ENCODE measurements around the gene RILPL2. TPM values are rescaled to one million over a fixed set of nuclear protein-coding genes. Genes with fewer than 3 reads are reported as not detected.

Gene RILPL2
- polyA plus RNA-seq, 3 donors: 19.3 to 25.1 (median 21.0) TPM

DNA sequence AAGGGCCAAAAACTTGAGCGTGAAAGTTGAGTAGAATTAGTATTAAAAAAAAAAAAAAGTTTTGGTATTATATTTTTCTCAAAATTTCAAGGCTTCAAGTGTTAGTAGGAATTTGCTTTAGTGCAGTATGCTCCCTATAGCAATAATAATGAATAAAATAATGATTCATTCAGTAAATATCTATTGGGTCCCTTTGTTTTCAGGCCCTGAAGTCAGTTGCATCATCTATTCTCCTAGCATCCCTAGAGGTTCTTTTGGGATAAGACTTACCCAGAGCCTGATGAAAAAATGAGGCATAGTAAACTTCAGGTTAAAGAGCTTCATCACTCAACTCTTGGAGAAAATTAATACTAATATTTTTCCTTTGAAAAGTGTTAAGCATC lies 51.5 kb downstream of the RILPL2 start:
- Histone ChIP-seq H3K4me2 (replicated peaks; ENCODE audit: extremely low read depth, low read length, poor library complexity, severe bottlenecking) (peak overlapping the region; percentile 100), H3K79me2 (ENCODE audit: insufficient read depth, low read length) (peaks cover 51% of the 10 kb centered on the region), H3K9ac (ENCODE audit: insufficient read depth, low read length, poor library complexity, severe bottlenecking) (no peak overlapping the region), H2AFZ (ENCODE audit: insufficient read depth, low read depth, low read length, poor library complexity, severe bottlenecking) (peak overlapping the region; percentile 94), H3K27me3 (ENCODE audit: control insufficient read depth in 2 of 2, insufficient read depth in 2 of 2, low read length in 2 of 2) (no peaks in the 10 kb centered on the region), H4K20me1 (ENCODE audit: insufficient read depth, low read length) (peaks cover 3% of the 10 kb centered on the region), H3K4me3 (replicated peaks in 1 of 3; ENCODE audit: low read depth in 2 of 3, low read length in 3 of 3) (peak overlapping the region in 1 of 3 experiments; percentile 87), H3K36me3 (replicated peaks in 1 of 2; ENCODE audit: control insufficient read depth in 1 of 2, insufficient read depth in 2 of 2, low read length in 2 of 2) (no peaks in the 10 kb centered on the region), H3K9me3 (replicated peaks in 1 of 2; ENCODE audit: control insufficient read depth in 1 of 2, insufficient read depth in 1 of 2, low read length in 2 of 2) (no peaks in the 10 kb centered on the region), H3K27ac (ENCODE audit: low read depth in 1 of 2, low read length in 2 of 2) (no peak overlapping the region), H3K4me1 (ENCODE audit: control insufficient read depth in 1 of 2, insufficient read depth in 2 of 2, low read length in 2 of 2) (peaks cover 31 to 37% of the 10 kb centered on the region in 2 donors)
- Mint-ChIP-seq H3K36me3 (no peaks in the 10 kb centered on the region), H3K4me1 (peaks cover 29% of the 10 kb centered on the region), H3K27me3 (ENCODE audit: low read depth in 3 of 3) (peaks cover 0 to 2% (median 0%) of the 10 kb centered on the region in 3 donors), H3K4me3 (peak overlapping the region; percentile 85 to 88), H3K9me3 (no peaks in the 10 kb centered on the region), H3K27ac (peak overlapping the region in 2 of 7 donors; percentile 23 to 82)
- intact Hi-C loops (cut with micrococcal nuclease): loop anchor here (2.0 to 5.0 kb wide), 4 partner anchors 20 to 197 kb away; partner anchors contain the start of genes SBNO1 (in 1 of the 2), SNRNP35 (in 1 of the 2) and TMED2 (in 1 of the 2)
- WGBS (ENCODE audit: insufficient coverage): no CpG with 5 or more reads among the region's 1 CpG
- TF ChIP-seq, protein P1, sequence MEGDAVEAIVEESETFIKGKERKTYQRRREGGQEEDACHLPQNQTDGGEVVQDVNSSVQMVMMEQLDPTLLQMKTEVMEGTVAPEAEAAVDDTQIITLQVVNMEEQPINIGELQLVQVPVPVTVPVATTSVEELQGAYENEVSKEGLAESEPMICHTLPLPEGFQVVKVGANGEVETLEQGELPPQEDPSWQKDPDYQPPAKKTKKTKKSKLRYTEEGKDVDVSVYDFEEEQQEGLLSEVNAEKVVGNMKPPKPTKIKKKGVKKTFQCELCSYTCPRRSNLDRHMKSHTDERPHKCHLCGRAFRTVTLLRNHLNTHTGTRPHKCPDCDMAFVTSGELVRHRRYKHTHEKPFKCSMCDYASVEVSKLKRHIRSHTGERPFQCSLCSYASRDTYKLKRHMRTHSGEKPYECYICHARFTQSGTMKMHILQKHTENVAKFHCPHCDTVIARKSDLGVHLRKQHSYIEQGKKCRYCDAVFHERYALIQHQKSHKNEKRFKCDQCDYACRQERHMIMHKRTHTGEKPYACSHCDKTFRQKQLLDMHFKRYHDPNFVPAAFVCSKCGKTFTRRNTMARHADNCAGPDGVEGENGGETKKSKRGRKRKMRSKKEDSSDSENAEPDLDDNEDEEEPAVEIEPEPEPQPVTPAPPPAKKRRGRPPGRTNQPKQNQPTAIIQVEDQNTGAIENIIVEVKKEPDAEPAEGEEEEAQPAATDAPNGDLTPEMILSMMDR (IDR thresholded peaks at IDR 0.05): no peak
- no peak for DNase-seq

DNA sequence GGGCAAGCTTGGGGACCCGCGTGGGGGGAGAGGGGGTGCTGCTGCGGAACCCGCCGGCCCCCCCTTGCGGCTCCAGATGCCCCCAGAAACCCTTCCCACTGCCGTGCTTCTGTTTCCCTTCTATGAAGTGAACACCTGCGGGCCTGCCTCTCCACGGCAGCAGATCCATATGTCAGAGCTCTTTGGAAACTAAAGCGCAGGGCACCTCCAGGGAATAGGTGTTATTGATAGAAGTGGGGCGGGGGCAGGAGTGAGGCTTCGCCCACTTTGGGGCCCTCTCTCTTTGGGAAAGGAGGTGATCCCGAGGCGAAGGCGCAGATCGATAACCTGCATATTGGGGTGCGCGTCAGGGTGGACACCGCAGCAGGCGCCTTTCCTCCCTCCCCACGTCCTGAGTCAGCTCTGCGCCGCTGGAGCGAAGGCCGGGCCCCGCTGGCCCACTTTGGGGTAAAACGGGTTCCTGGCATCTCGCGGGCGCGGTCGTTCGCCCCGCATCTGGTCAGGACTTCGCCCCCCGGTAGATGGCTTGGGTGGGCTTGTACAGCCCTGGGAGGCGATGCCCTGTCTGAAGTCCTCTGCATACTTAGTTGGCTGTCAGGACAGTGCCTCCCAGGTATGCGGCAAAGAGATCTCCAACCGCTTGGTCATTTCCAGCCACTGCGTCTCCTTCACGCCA lies 52.0 kb downstream of the RILPL2 start:
- Histone ChIP-seq H3K4me2 (replicated peaks; ENCODE audit: extremely low read depth, low read length, poor library complexity, severe bottlenecking) (peak overlapping the region; percentile 100), H2AFZ (ENCODE audit: insufficient read depth, low read depth, low read length, poor library complexity, severe bottlenecking) (peak overlapping the region; percentile 94), H4K20me1 (ENCODE audit: insufficient read depth, low read length) (no peaks in the 10 kb centered on the region), H3K36me3 (replicated peaks in 1 of 2; ENCODE audit: control insufficient read depth in 1 of 2, insufficient read depth in 2 of 2, low read length in 2 of 2) (no peaks in the 10 kb centered on the region), H3K27me3 (ENCODE audit: control insufficient read depth in 2 of 2, insufficient read depth in 2 of 2, low read length in 2 of 2) (no peaks in the 10 kb centered on the region), H3K27ac (ENCODE audit: low read depth in 1 of 2, low read length in 2 of 2) (peak overlapping the region in 1 of 2 donors; percentile 59), H3K4me3 (replicated peaks in 1 of 3; ENCODE audit: low read depth in 2 of 3, low read length in 3 of 3) (peak overlapping the region; percentile 51 to 87 (median 64)), H3K9ac (ENCODE audit: insufficient read depth, low read length, poor library complexity, severe bottlenecking) (peak overlapping the region; percentile 61), H3K9me3 (replicated peaks in 1 of 2; ENCODE audit: control insufficient read depth in 1 of 2, insufficient read depth in 1 of 2, low read length in 2 of 2) (no peaks in the 10 kb centered on the region), H3K79me2 (ENCODE audit: insufficient read depth, low read length) (peaks cover 46% of the 10 kb centered on the region), H3K4me1 (ENCODE audit: control insufficient read depth in 1 of 2, insufficient read depth in 2 of 2, low read length in 2 of 2) (peaks cover 26 to 32% of the 10 kb centered on the region in 2 donors)
- TF ChIP-seq, protein P1 (IDR thresholded peaks at IDR 0.05): no peak
- WGBS (ENCODE audit: insufficient coverage): 0% methylated on average over 32 of the region's 41 CpGs
- intact Hi-C loops (cut with micrococcal nuclease): loop anchor here (2.0 to 5.0 kb wide), 3 partner anchors 20 to 198 kb away; partner anchors contain the start of genes SBNO1 (in 1 of the 2), SNRNP35 (in 1 of the 2) and TMED2 (in 1 of the 2)
- Mint-ChIP-seq H3K27ac (peak overlapping the region; percentile 15 to 86 (median 81)), H3K9me3 (no peaks in the 10 kb centered on the region), H3K27me3 (ENCODE audit: low read depth in 3 of 3) (no peaks in the 10 kb centered on the region), H3K4me1 (peaks cover 27% of the 10 kb centered on the region), H3K4me3 (peak overlapping the region; percentile 85 to 88), H3K36me3 (no peaks in the 10 kb centered on the region)
- peak in 1 of 3 donors; percentile 35 for DNase-seq

All from CD14-positive monocyte (primary cell).